SK-N-SH treated with all-trans-retinoic acid at 6 μM for 48 hours (cell line): Measurements from ENCODE around the gene CALML3.

Experiments used
- ATAC-seq: fragments of 200-7000 bp; cut with Tn5 transposase; 3 replicates; pipeline ENCODE4 v1.9.1; 2020; ENCODE audit warnings: mild to moderate bottlenecking, moderate library complexity
- ARNTL ChIP-seq: fragments of 450-650 bp; formaldehyde crosslinking; IDR thresholded peaks from 2 replicates; pipeline ENCODE4 v1.5.0; 2020; ENCODE audit warnings: low read depth, mild to moderate bottlenecking, moderate library complexity, borderline replicate concordance
- BACH2 ChIP-seq: fragments of 250-450 bp; sonication (Bioruptor Pico); IDR thresholded peaks from 2 replicates; pipeline ENCODE4 v1.9.0; 2021; ENCODE audit warnings: mild to moderate bottlenecking, borderline replicate concordance
- CREB5 ChIP-seq: fragments of 250-450 bp; sonication (Bioruptor Pico); IDR thresholded peaks from 2 replicates; pipeline ENCODE4 v1.5.1; 2020; ENCODE audit warnings: low read depth, mild to moderate bottlenecking, moderate library complexity
- CSDC2 ChIP-seq: fragments of 250-450 bp; sonication (Bioruptor Pico); IDR thresholded peaks from 2 replicates; pipeline ENCODE4 v1.5.0; 2020; ENCODE audit warnings: mild to moderate bottlenecking, moderate library complexity
- ESRRG ChIP-seq: fragments of 250-450 bp; sonication (Bioruptor Pico); IDR thresholded peaks from 2 replicates; pipeline ENCODE4 v1.6.1; 2021; ENCODE audit warnings: mild to moderate bottlenecking
- GLIS3 ChIP-seq: fragments of 250-450 bp; sonication (Bioruptor Pico); IDR thresholded peaks from 2 replicates; pipeline ENCODE4 v1.5.0; 2020; ENCODE audit warnings: mild to moderate bottlenecking, moderate library complexity
- ISL1 ChIP-seq: fragments of 250-450 bp; sonication (Bioruptor Pico); IDR thresholded peaks from 2 replicates; pipeline ENCODE4 v2.1.2; 2022; ENCODE audit warnings: mild to moderate bottlenecking, moderate library complexity
- OSR1 ChIP-seq: fragments of 250-450 bp; sonication (Bioruptor Pico); IDR thresholded peaks from 2 replicates; pipeline ENCODE4 v1.8.0; 2022; ENCODE audit warnings: moderate library complexity, mild to moderate bottlenecking, inconsistent platforms
- RARB ChIP-seq: fragments of 250-450 bp; sonication (Bioruptor Pico); IDR thresholded peaks from 2 replicates; pipeline ENCODE4 v1.8.0; 2021; ENCODE audit warnings: mild to moderate bottlenecking, moderate library complexity
- TCF4 ChIP-seq: fragments of 250-450 bp; sonication (Bioruptor Pico); IDR thresholded peaks from 2 replicates; pipeline ENCODE4 v1.8.0; 2021; ENCODE audit warnings: mild to moderate bottlenecking, moderate library complexity, borderline replicate concordance
- TOX ChIP-seq: fragments of 250-450 bp; sonication (Bioruptor Pico); IDR thresholded peaks from 2 replicates; pipeline ENCODE4 v1.8.0; 2021; ENCODE audit warnings: mild to moderate bottlenecking, moderate library complexity, borderline replicate concordance
- TSHZ2 ChIP-seq: fragments of 250-450 bp; sonication (Bioruptor Pico); IDR thresholded peaks from 2 replicates; pipeline ENCODE4 v1.5.0; 2020; ENCODE audit warnings: mild to moderate bottlenecking, moderate library complexity
- ZC3H10 ChIP-seq: fragments of 250-450 bp; sonication (Bioruptor Pico); IDR thresholded peaks from 2 replicates; pipeline ENCODE4 v1.5.1; 2021; ENCODE audit warnings: mild to moderate bottlenecking, moderate library complexity
- ZFP3 ChIP-seq: fragments of 250-450 bp; sonication (Bioruptor Pico); IDR thresholded peaks from 2 replicates; pipeline ENCODE4 v1.5.0; 2020; ENCODE audit warnings: mild to moderate bottlenecking, moderate library complexity
- ZFP30 ChIP-seq: fragments of 450-650 bp; formaldehyde crosslinking; IDR thresholded peaks from 2 replicates; pipeline ENCODE4 v1.5.0; 2022; ENCODE audit warnings: mild to moderate bottlenecking, moderate library complexity
- ZNF565 ChIP-seq: fragments of 450-650 bp; formaldehyde crosslinking; conservative IDR thresholded peaks from 2 replicates; pipeline ENCODE4 v1.5.0; 2020; ENCODE audit warnings: low read depth, mild to moderate bottlenecking, moderate library complexity
- ZNF70 ChIP-seq: fragments of 450-650 bp; formaldehyde crosslinking; IDR thresholded peaks from 2 replicates; pipeline ENCODE4 v1.5.0; 2020; ENCODE audit warnings: mild to moderate bottlenecking, moderate library complexity
- ZNF8 ChIP-seq: fragments of 450-650 bp; formaldehyde crosslinking; IDR thresholded peaks from 2 replicates; pipeline ENCODE4 v1.5.0; 2020; ENCODE audit warnings: mild to moderate bottlenecking, moderate library complexity
- TF ChIP-seq, protein P1 (sequence below): fragments of 250-450 bp; sonication (Bioruptor Pico); IDR thresholded peaks from 2 replicates; pipeline ENCODE4 v1.8.0; 2020; ENCODE audit warnings: mild to moderate bottlenecking, moderate library complexity, borderline replicate concordance
- TF ChIP-seq, protein P2 (sequence below): fragments of 250-450 bp; sonication (Bioruptor Pico); IDR thresholded peaks from 2 replicates; pipeline ENCODE4 v1.5.1; 2021; ENCODE audit warnings: mild to moderate bottlenecking, moderate library complexity
- TF ChIP-seq, protein P3 (sequence below): fragments of 250-450 bp; sonication (Bioruptor Pico); IDR thresholded peaks from 2 replicates; pipeline ENCODE4 v1.8.0; 2021; ENCODE audit warnings: low read depth, mild to moderate bottlenecking, moderate library complexity, borderline replicate concordance

CALML3 gene

GRCh38 chr10:5492322-5492855 is 32.4 kb upstream of the CALML3 start:
- no peak for ATAC-seq

GRCh38 chr10:5492929-5493576 is 31.7 kb upstream of the CALML3 start:
- no peak for TF ChIP-seq CSDC2 (CRISPR knock-in tag)
- no peak for TF ChIP-seq ISL1 (CRISPR knock-in tag)
- TF ChIP-seq GLIS3 (CRISPR knock-in tag) = no peak
- TF ChIP-seq ESRRG (CRISPR knock-in tag) = no peak
- no peak for TF ChIP-seq ARNTL (CRISPR knock-in tag)
- TF ChIP-seq ZNF565 = no peak
- TF ChIP-seq ZC3H10 (CRISPR knock-in tag) = no peak
- no peak for ATAC-seq

More at GRCh38 chr10:5492322-5492855, 32.4 kb upstream of the CALML3 start:
- no peak for TF ChIP-seq CSDC2 (CRISPR knock-in tag)
- TF ChIP-seq ARNTL (CRISPR knock-in tag) = no peak
- no peak for TF ChIP-seq TCF4 (CRISPR knock-in tag)
- no peak for TF ChIP-seq CREB5 (CRISPR knock-in tag)
- no peak for TF ChIP-seq ESRRG (CRISPR knock-in tag)
- TF ChIP-seq ZNF8 (CRISPR knock-in tag) = no peak
- TF ChIP-seq ZNF565 = no peak
- TF ChIP-seq ZFP3 (CRISPR knock-in tag) = no peak
- no peak for TF ChIP-seq TOX (CRISPR knock-in tag)
- TF ChIP-seq, protein P1, sequence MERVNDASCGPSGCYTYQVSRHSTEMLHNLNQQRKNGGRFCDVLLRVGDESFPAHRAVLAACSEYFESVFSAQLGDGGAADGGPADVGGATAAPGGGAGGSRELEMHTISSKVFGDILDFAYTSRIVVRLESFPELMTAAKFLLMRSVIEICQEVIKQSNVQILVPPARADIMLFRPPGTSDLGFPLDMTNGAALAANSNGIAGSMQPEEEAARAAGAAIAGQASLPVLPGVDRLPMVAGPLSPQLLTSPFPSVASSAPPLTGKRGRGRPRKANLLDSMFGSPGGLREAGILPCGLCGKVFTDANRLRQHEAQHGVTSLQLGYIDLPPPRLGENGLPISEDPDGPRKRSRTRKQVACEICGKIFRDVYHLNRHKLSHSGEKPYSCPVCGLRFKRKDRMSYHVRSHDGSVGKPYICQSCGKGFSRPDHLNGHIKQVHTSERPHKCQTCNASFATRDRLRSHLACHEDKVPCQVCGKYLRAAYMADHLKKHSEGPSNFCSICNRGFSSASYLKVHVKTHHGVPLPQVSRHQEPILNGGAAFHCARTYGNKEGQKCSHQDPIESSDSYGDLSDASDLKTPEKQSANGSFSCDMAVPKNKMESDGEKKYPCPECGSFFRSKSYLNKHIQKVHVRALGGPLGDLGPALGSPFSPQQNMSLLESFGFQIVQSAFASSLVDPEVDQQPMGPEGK = no peak
- no peak for TF ChIP-seq ZNF70 (CRISPR knock-in tag)
- TF ChIP-seq RARB = no peak
- TF ChIP-seq ISL1 (CRISPR knock-in tag) = no peak
- TF ChIP-seq OSR1 (CRISPR knock-in tag) = no peak
- TF ChIP-seq GLIS3 (CRISPR knock-in tag) = no peak
- no peak for TF ChIP-seq ZFP30 (CRISPR knock-in tag)
- TF ChIP-seq, protein P2, sequence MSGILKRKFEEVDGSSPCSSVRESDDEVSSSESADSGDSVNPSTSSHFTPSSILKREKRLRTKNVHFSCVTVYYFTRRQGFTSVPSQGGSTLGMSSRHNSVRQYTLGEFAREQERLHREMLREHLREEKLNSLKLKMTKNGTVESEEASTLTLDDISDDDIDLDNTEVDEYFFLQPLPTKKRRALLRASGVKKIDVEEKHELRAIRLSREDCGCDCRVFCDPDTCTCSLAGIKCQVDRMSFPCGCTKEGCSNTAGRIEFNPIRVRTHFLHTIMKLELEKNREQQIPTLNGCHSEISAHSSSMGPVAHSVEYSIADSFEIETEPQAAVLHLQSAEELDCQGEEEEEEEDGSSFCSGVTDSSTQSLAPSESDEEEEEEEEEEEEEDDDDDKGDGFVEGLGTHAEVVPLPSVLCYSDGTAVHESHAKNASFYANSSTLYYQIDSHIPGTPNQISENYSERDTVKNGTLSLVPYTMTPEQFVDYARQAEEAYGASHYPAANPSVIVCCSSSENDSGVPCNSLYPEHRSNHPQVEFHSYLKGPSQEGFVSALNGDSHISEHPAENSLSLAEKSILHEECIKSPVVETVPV (CRISPR knock-in tag) = no peak
- TF ChIP-seq BACH2 (CRISPR knock-in tag) = no peak

- TF ChIP-seq ARNTL (CRISPR knock-in tag) (no peak), OSR1 (CRISPR knock-in tag) (no peak), TSHZ2 (no peak), ZC3H10 (CRISPR knock-in tag) (no peak), CSDC2 (CRISPR knock-in tag) (no peak), ZFP30 (CRISPR knock-in tag) (no peak), GLIS3 (CRISPR knock-in tag) (no peak), ZNF565 (no peak), BACH2 (CRISPR knock-in tag) (no peak), RARB (no peak), ZFP3 (CRISPR knock-in tag) (no peak), ZNF8 (CRISPR knock-in tag) (no peak), TOX (CRISPR knock-in tag) (no peak), CREB5 (CRISPR knock-in tag) (no peak)
- TF ChIP-seq, protein P1 = no peak
- TF ChIP-seq, protein P2 (CRISPR knock-in tag) = no peak
- TF ChIP-seq, protein P3, sequence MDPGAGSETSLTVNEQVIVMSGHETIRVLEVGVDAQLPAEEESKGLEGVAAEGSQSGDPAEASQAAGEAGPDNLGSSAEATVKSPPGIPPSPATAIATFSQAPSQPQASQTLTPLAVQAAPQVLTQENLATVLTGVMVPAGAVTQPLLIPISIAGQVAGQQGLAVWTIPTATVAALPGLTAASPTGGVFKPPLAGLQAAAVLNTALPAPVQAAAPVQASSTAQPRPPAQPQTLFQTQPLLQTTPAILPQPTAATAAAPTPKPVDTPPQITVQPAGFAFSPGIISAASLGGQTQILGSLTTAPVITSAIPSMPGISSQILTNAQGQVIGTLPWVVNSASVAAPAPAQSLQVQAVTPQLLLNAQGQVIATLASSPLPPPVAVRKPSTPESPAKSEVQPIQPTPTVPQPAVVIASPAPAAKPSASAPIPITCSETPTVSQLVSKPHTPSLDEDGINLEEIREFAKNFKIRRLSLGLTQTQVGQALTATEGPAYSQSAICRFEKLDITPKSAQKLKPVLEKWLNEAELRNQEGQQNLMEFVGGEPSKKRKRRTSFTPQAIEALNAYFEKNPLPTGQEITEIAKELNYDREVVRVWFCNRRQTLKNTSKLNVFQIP (CRISPR knock-in tag) = no peak
- no peak for ATAC-seq
These were observed 31.1 kb upstream of the CALML3 start for GRCh38 chr10:5493691-5494090.
